IPS DF 4.7 (cell line): ENCODE measurements around the gene TPSD1.
"Not testable (repeated sequence)": the region's sequence is repeated elsewhere in the genome, so short reads cannot be mapped to it uniquely, and the experiment has no call there.

Experiments
- DNase-seq: peaks from one replicate; pipeline ENCODE4 v3.0.0-alpha.2; 2013; ENCODE audit warnings: low spot score; ENCODE audit errors: extremely low read depth

TPSD1 gene

DNA sequence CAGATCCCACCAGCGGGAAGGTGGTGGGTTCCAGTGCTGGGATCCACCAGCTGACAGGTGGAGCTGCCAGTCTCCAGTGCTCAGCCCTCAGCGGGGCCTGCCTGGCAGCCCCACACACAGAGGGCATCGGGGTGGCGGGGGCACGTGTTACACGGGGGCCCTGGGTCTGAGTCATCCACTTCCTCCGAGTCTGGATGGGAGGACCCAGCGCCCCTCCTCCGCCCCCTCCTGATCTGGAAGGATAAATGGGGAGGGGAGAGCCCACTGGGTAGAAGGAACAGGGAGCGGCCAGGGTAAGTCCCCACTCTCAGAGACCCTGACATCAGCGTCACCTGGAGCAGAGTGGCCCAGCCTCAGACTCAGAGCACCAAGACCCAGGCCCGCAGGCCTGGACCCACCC lies 15.4 kb upstream of the TPSD1 start, which contains the start of gene TPSAB1:
Gene TPSAB1, plus strand, starts transcription at position 270 of the 400 bp plus-strand sequence. CDS start 234 bp downstream, outside the sequence.
- not testable (repeated sequence) for DNase-seq

DNA sequence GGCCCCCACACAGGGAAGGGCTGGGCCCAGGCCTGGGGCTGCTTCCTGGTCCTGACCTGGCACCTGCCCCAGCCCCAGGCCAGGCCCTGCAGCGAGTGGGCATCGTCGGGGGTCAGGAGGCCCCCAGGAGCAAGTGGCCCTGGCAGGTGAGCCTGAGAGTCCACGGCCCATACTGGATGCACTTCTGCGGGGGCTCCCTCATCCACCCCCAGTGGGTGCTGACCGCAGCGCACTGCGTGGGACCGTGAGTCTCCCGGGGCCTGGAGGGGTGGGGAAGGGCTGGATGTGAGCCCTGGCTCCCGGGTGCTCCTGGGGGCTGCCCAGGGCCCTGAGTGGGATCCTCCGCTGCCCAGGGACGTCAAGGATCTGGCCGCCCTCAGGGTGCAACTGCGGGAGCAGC lies 14.8 kb upstream of the TPSD1 start:
- not testable (repeated sequence) for DNase-seq

DNA sequence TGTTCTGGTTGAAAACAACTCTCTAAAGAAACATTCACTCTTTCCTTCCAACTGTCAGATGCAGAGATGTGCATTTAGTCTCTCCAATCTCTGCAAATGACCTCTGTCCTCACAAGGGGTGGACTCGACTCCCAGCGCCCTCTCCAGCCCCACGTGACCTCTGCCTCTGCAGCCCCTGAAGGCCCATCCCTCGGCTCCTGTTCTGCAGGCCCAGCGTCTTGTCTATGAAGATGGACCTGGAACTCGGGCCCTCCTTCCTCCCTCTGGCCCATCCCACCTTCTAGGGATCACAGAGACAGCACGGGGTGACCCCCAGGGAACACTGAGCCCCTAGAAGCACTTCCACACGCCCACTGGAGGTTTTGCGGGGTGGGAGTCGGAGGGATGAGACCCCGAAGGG lies 12.5 kb upstream of the TPSD1 start:
- DNase-seq, result not testable (repeated sequence)

DNA sequence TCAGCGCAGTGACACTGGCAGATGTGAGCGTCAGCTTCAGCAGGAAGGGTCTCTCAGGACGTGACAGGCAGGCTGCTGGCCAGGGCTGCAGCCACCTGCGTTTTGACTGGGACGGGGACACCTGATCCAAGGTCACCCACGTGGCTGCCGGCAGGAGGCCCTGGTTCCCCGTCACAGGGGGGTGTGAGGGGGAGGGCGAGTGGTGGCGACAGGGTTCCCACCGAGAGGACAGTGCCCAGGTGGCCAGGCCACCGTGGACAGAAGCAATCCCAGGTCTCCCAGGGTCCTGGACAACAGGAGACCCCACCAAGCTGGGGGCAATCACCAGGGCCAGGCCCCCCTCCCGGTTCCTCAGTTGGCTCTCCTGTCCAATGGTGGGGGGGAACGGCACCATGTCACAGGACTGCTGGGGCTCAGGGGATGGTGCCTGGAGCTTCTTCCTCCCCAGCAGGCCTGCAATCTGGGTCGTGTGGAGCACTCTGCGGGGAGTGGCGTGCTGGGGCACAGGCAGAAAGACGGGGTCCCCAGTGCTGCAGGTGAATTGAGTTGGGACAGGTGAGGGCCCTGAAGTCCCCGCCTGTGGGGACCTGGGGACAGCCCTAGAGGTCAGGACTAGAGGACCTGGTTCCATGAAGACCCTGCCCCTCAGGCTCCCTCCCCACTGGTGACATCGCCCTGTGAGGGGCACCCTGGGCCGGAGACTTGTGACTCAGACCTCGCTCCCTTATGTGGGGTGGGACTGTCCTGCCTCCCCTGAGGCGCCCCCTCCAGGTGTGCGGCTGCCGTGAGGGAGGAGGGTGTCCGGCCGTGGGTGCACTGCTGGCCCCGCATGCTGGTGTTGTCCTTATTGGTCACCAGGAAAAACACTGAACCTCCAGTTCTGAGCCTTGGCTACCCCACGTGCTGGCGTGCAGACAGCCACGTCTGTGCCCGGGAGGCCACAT lies 11.7 kb upstream of the TPSD1 start:
- DNase-seq, result not testable (repeated sequence)

DNA sequence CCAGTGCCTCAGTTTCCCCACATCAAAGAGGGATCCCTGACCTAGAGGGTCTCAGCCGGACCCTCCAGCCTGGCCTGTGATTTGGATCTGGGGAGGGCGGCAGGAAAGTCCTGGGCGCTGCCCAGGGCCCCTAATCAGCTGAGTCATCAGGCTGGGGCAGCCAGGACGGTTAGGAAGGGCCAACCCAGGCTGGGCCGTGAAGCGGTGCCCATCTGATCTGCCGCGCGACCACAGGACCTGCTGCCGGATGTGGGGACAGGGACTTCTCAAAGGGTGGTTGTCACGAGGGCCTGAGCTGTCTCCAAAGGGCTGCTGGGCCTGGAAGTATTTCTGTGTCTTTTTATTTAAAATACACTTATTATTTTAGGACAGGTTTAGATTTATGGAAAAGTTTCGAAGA lies 11.0 kb upstream of the TPSD1 start:
- no peak for DNase-seq

DNA sequence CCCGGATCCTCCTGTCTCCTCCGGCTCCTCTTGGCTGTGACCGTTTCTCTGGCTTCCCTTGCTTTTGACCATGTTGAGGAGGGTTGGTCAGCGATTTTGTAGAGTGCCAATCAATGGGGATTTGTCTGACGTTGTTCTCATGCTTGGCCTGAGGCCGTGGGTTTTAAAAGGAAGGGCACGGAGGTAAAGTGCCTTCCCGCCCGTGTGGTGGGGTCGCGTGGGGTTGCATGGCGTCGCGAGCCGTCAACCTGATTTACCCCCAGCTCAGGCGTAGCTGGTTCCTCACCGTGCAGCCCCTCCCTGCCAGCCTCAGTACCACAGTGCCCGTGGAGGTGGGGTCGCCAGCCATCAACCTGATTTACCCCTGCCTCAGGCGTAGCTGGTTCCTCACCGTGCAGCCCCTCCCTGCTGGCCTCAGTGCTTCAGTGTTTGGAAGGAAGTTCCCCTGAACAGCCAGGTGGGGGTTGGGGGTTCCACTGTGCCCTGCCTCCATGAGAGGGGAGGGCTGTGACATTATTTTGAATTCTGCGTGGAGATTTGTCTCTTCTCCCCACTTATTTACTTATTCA lies 10.3 kb upstream of the TPSD1 start:
- DNase-seq, result no peak

DNA sequence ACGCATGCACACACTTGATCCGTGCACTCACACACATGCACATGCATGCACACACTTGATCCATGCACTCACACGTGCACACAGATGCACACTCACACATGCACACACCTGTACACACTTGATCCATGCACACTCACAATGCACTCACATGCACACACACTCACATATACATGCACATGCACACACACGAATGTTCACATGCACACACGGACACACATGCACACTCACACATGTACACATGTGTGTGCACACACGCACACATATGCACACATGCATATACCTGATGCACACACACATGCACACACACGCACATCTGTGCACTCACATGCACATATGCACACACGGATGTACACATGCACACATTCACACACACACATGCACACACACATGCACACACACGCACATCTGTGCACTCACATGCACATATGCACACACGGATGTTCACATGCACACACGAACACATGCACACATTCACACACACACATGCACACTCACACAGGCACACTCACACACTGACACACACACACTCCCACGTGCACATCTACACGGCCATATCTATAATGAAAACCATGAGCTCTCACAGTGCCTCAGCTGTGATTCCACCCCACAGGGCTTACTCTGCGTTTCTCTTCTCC lies 7.8 kb upstream of the TPSD1 start:
- not testable (repeated sequence) for DNase-seq

DNA sequence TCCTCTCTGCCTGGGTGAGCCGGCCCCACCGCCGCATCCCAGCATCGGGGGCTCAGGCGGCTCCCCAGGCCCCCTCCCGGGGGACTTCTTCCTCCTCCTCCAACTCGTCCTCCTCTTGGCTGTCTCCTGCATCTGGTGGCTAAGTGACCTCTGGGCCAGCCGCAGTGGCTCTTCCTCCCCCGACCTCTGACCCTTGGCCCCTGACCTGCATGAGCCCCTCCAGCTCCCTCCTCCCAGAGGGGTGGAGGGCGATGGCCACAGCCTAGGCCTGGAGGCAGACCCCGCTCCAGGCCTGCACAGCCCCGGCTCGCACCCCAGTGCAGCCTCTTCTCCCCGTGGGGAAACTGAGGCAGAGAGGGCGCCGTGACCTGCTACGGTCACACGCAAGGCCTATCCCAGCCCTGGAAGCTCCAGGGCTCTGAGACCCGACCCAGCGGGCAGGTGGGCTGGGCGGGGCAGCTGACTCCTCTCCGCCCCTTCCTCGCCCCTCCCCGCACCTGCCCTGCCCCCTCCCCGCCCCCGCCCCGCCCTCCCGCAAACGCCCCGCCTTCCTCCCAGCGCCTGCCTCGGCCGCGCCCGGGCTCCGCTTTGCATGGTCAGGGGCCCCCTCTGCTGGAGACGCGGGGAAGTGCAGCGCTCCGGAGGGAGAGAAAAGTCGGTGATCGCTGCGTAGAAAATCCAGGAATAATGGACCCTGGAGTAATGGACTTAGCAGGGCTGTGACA lies 6.7 kb upstream of the TPSD1 start:
- not testable (repeated sequence) for DNase-seq

DNA sequence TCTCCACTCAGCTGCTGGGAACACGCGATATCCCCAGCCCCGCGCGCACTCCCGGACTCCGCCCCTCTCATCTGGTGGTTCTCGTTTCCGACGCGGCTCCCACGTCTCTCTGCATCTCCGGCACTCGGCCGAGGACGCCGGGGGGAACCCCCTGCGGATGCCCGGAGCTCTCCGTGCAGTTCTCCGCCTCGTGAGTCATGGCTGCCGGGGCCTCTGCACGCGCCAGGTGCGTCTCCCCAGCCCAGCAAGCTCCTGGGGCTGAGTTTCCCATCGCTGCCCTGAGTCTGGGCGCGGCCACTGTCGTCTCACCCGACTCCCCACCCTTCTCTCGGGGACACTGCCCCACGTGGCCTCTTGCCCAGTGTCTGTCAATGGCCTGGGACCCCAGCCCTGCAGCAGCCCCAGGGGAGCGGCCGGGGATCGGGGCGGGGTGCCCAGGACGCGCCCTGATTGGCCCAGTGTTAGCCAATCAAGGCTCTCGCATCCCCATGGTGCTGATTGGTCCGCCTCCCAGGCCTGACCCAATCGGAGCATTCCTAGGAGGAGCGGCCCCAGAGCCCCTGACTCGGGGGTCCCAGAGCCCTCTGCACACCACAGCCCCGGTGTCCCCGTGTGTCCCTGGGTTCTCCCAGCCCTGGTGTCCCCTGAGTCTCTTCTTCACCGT lies 2.0 kb upstream of the TPSD1 start:
- DNase-seq, result not testable (repeated sequence)

DNA sequence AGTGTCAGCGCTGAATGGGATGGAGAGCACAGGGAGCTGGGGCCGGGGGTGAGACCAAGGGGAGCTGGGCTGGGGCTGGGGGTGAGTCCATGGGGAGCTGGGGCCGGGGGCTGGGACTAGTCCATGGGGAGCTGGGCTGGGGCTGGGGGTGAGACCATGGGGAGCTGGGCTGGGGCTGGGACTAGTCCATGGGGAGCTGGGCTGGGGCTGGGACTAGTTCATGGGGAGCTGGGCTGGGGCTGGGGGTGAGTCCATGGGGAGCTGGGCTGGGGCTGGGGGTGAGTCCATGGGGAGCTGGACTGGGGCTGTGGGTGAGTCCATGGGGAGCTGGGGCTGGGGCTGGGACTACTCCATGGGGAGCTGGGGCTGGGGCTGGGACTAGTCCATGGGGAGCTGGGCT lies 1.0 kb upstream of the TPSD1 start:
- not testable (repeated sequence) for DNase-seq

DNA sequence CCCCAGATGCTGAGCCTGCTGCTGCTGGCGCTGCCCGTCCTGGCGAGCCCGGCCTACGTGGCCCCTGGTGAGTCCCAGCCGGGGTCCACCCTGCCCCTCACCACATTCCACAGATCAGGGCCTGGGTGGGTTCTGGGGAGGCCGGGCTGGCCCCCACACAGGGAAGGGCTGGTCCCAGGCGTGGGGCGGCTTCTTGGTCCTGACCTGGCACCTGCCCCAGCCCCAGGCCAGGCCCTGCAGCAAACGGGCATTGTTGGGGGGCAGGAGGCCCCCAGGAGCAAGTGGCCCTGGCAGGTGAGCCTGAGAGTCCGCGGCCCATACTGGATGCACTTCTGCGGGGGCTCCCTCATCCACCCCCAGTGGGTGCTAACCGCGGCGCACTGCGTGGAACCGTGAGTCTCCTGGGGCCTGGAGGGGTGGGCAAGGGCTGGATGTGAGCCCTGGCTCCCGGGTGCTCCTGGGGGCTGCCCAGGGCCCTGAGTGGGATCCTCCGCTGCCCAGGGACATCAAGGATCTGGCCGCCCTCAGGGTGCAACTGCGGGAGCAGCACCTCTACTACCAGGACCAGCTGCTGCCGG lies 516 bp downstream of the TPSD1 start:
- DNase-seq, result not testable (repeated sequence)

DNA sequence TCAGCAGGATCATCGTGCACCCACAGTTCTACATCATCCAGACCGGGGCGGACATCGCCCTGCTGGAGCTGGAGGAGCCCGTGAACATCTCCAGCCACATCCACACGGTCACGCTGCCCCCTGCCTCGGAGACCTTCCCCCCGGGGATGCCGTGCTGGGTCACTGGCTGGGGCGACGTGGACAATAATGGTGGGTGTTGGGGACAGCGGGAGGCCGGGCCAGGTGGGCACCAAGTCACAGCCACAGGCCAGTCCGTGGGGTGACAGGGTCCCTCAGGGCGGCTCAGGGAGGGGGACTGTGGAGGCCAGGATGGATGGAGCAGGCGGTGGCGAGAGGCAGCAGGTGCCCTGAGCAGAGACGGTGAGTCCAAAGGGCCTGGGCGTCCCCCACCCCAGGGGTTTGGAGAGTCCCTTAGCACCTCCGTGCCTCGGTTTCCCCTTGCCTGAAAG lies 1.0 kb downstream of the TPSD1 start:
- no peak for DNase-seq

DNA sequence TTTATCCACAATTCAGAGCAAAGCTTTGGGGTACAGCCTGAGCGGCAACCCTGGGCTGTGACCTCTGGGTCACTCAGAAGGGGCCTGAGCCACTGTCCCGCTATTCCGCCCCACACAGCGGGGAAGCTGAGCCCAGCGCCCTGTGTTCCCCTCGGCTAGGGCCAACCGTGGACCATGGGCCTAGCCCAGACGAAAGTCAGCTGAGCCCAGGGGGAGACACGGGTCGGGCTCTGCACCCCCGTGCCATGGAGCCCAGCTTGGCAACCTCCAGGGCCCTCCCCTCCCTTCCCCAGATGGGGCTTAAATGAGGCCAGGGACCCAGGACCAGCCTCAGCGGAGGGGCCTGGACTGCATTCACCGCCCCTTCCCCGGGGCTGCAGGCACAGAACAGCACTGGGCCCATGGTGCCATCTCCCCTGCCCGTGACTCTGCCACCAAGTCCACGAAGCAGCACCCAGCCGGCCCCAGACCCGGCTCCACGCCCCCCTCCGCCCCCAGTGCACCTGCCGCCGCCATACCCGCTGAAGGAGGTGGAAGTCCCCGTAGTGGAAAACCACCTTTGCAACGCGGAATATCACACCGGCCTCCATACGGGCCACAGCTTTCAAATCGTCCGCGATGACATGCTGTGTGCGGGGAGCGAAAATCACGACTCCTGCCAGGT lies 1.8 kb downstream of the TPSD1 start:
- no peak for DNase-seq

DNA sequence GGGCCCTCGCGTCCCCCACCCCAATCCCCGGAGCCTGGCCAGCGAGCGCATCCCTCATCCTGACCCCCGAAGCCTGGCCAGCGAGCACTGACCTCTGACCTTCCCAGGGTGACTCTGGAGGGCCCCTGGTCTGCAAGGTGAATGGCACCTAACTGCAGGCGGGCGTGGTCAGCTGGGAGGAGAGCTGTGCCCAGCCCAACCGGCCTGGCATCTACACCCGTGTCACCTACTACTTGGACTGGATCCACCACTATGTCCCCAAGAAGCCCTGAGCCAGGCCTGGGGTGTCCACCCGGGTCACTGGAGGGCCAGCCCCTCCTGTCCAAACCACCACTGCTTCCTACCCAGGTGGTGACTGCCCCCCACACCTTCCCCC lies 2.3 kb downstream of the TPSD1 start:
- DNase-seq, result no peak

DNA sequence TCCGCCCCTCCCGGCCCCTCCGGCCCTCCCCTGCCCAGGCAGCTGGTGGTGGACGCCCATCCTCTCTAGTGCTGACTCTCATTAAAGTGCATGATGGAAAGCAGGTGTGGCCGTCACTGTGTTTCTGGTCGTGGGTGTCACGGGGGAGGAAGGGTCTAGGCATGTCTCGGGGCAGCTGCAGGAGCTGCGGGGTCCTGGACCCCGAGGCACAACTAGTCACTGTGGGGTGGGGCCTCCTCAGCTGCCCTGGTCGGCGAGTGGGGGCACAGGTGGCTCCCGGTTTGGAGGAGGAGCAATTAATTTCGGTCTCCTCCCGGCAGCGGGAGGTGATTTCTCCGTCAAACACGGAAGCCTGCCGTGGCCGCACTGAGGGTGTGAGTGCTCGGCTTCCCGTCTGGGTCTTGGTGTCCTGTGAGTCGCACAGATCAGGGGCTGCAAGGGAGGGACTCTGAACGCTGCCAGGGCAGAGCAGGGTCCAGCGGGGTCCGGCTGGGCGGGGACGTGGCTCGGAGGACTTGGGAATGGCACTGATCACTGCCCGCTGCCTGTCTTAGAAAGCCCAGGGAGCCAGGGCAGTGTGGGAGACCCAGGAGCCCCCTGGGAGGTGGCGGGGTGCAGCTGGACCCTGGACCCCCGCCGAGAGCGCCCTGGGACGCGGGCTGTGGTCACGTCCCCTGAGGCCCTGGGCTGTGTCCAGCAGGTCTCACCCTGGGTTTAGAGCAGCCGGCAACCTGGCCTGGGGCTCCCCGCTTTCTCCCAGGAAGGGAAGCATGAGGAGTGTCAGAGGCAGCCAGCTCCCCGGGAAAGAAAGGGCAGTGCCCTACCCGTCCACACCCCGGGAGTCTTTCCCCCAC lies 3.3 kb downstream of the TPSD1 start:
- DNase-seq, result no peak

DNA sequence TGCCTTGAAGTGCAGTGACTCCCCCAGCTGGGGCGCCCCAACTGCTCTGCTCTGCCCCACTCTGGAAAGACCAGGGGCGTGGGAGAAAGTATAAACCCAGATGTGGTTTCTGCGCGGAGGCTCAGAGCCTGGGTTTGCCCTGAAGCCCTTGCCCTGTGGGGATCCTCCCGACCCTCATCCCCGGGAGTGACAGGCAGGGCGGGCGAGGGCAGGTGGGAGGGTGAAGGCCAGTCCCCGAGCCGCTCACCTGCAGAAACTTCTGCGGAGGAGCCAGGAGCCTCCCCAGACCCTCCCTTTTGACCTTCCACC lies 3.8 kb downstream of the TPSD1 start:
- no peak for DNase-seq

DNA sequence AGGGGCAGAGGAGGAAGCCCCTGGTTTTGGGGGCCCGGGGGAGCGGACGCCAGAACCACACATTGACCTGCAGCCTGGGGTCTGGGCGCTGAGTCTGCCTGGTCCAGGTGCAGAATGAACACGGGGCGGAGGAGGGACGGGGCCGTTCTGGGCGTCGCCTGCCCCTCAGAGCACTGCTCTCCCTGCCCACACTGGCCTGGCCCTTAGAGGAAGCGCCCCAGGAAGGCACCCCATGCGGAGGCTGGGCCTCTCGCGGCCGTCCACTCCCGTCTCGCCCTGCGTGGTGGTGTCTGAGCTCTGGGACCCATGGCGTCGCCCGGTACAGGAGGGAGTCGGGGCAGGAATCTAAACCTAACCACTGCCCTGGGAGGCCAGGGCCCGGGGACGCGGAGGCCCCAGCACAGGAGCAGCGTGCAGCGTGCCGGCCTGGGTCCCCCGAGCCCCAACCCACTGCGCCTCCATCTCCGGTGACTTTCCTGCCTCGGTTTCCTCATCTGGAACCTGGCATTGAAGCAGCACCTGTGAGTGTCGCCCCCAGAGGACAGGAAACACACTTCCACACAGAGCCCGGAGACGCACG lies 4.3 kb downstream of the TPSD1 start:
- DNase-seq, result no peak

DNA sequence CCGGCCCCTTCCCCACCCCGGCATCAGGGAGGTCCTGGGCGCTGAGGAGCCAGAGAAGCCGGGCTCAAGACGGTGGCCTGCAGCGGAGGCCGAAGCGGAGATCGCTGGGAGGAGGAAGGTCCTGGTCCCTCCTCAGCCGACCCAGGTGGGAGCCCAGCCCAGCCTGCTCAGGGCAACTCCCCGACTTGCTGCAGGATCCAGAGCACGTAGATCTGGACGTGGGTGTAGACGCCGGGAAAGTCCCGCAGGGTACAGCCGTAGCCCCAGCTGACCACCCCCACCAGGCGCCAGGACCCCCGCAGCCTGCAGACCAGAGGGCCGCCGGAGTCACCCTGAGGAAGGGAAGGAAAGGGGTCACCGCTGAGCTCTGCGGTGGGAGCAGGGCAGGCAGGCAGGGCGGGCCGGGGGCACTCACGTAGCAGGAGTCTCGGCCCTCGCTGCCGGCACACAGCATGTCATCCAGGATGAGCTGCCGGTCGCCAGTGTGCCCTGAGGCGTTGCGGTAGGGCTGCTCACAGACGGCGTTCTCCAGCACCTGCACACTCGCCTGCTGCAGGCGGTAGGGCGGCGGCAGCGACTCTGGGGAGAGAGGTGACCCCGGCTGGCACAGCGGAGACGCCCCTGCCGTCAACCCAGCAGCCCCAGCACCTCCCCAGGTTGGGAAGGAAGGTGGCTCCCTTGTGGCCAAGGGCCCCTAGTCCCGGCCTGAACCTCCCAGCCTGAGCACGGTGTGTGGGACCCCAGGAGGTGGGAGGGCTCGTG lies 5.4 kb downstream of the TPSD1 start:
- no peak for DNase-seq
